Measurements from ENCODE around the gene ARL3. TPM values are rescaled to one million over a fixed set of nuclear protein-coding genes. Genes with fewer than 3 reads are reported as not detected.
A peak's percentile ranks its signal among the peaks of the same experiment; 100 is the strongest.

Gene ARL3
- total RNA-seq, 4 donors from 2014 or later, result 2.2 to 3.4 (median 2.8) TPM

GRCh38 chr10:102641402-102641801 is 72.8 kb downstream of the ARL3 start:
- peak overlapping the region; percentile 35 to 99 (median 92) for H3K4me3 ChIP-seq
- 14 to 31% methylated on average over 7 of the region's 7 CpGs for WGBS, 2 donors (ENCODE audit: low coverage in 1 of 2)
- TF ChIP-seq EP300 (IDR thresholded peaks at IDR 0.05; ENCODE audit: low read depth) (peak; percentile 4), POLR2AphosphoS5 (IDR thresholded peaks at IDR 0.05) (no peak), POLR2A (IDR thresholded peaks at IDR 0.05) (no peak), CTCF (IDR thresholded peaks at IDR 0.05) (no peak)
- H3K9me3 ChIP-seq, result no peaks in the 10 kb centered on the region
- intact Hi-C loops (cut with DNase I; ENCODE audit: low total_unique reads), result no loop called here
- peak overlapping the region; percentile 96 to 100 (median 100) for H3K27ac ChIP-seq
- peaks cover 5 to 11% (median 11%) of the 10 kb centered on the region in 4 donors for H3K4me1 ChIP-seq
- DNase-seq, result no peak
- in situ Hi-C loops (cut with MboI; ENCODE audit: low pct_ligation_motif_present in 1 of 4, low pct_unique_long_range_greater_than_20kb in 1 of 4, low sequenced_read_pairs in 3 of 4), result no loop called here
- H3K36me3 ChIP-seq, result no peaks in the 10 kb centered on the region
- no peaks in the 10 kb centered on the region for H3K27me3 ChIP-seq

GRCh38 chr10:102639537-102639936 is 74.7 kb downstream of the ARL3 start:
- Histone ChIP-seq H3K4me1 (peaks cover 5 to 19% (median 11%) of the 10 kb centered on the region in 4 donors), H3K27me3 (no peaks in the 10 kb centered on the region), H3K9me3 (no peaks in the 10 kb centered on the region), H3K4me3 (no peak overlapping the region), H3K36me3 (no peaks in the 10 kb centered on the region), H3K27ac (no peak overlapping the region)
- TF ChIP-seq EP300 (IDR thresholded peaks at IDR 0.05; ENCODE audit: low read depth) (no peak), POLR2A (IDR thresholded peaks at IDR 0.05) (no peak), POLR2AphosphoS5 (IDR thresholded peaks at IDR 0.05) (no peak), CTCF (IDR thresholded peaks at IDR 0.05) (no peak)
- in situ Hi-C loops (cut with MboI; ENCODE audit: low pct_ligation_motif_present in 1 of 4, low pct_unique_long_range_greater_than_20kb in 1 of 4, low sequenced_read_pairs in 3 of 4) (no loop called here), intact Hi-C loops (cut with DNase I; ENCODE audit: low total_unique reads) (no loop called here)
- 31 to 48% methylated on average over 2 of the region's 2 CpGs for WGBS, 2 donors (ENCODE audit: low coverage in 1 of 2)
- DNase-seq, result no peak

GRCh38 chr10:102635377-102635776 is 78.8 kb downstream of the ARL3 start:
- Histone ChIP-seq H3K4me3 (no peak overlapping the region), H3K36me3 (no peaks in the 10 kb centered on the region), H3K27ac (no peak overlapping the region), H3K9me3 (no peaks in the 10 kb centered on the region), H3K27me3 (no peaks in the 10 kb centered on the region), H3K4me1 (peaks cover 10 to 34% (median 23%) of the 10 kb centered on the region in 4 donors)
- WGBS, 2 donors (ENCODE audit: low coverage in 1 of 2), result 57 to 64% methylated on average over 4 of the region's 4 CpGs
- in situ Hi-C loops (cut with MboI; ENCODE audit: low pct_ligation_motif_present in 1 of 4, low pct_unique_long_range_greater_than_20kb in 1 of 4, low sequenced_read_pairs in 3 of 4) (no loop called here), intact Hi-C loops (cut with DNase I; ENCODE audit: low total_unique reads) (no loop called here)
- TF ChIP-seq POLR2A (IDR thresholded peaks at IDR 0.05) (no peak), EP300 (IDR thresholded peaks at IDR 0.05; ENCODE audit: low read depth) (no peak), CTCF (IDR thresholded peaks at IDR 0.05) (no peak), POLR2AphosphoS5 (IDR thresholded peaks at IDR 0.05) (no peak)
- no peak for DNase-seq

GRCh38 chr10:102634686-102635085 is 79.5 kb downstream of the ARL3 start:
- no peak for TF ChIP-seq POLR2A (IDR thresholded peaks at IDR 0.05)
- TF ChIP-seq EP300 (IDR thresholded peaks at IDR 0.05; ENCODE audit: low read depth), result no peak
- in situ Hi-C loops (cut with MboI; ENCODE audit: low pct_ligation_motif_present in 1 of 4, low pct_unique_long_range_greater_than_20kb in 1 of 4, low sequenced_read_pairs in 3 of 4) (no loop called here), intact Hi-C loops (cut with DNase I; ENCODE audit: low total_unique reads) (no loop called here)
- H3K9me3 ChIP-seq, result no peaks in the 10 kb centered on the region
- H3K27me3 ChIP-seq, result no peaks in the 10 kb centered on the region
- peaks cover 15 to 41% (median 25%) of the 10 kb centered on the region in 4 donors for H3K4me1 ChIP-seq
- no peak for DNase-seq
- H3K4me3 ChIP-seq, result no peak overlapping the region
- WGBS, 2 donors (ENCODE audit: low coverage in 1 of 2), result 64% methylated on average over 4 of the region's 4 CpGs; no CpG with 5 or more reads in 1 of the 2 donors
- peak overlapping the region in 1 of 4 donors; percentile 13 for H3K27ac ChIP-seq
- H3K36me3 ChIP-seq, result no peaks in the 10 kb centered on the region

- in situ Hi-C loops (cut with MboI; ENCODE audit: low pct_ligation_motif_present in 1 of 4, low pct_unique_long_range_greater_than_20kb in 1 of 4, low sequenced_read_pairs in 3 of 4) (no loop called here), intact Hi-C loops (cut with DNase I; ENCODE audit: low total_unique reads) (no loop called here)
- Histone ChIP-seq H3K9me3 (no peaks in the 10 kb centered on the region), H3K27ac (peak overlapping the region; percentile 63 to 73 (median 69)), H3K4me1 (peaks cover 20 to 49% (median 31%) of the 10 kb centered on the region in 4 donors), H3K4me3 (no peak overlapping the region), H3K27me3 (no peaks in the 10 kb centered on the region), H3K36me3 (no peaks in the 10 kb centered on the region)
- no peak for DNase-seq
- TF ChIP-seq POLR2AphosphoS5 (IDR thresholded peaks at IDR 0.05) (no peak), EP300 (IDR thresholded peaks at IDR 0.05; ENCODE audit: low read depth) (no peak), CTCF (IDR thresholded peaks at IDR 0.05) (no peak), POLR2A (IDR thresholded peaks at IDR 0.05) (no peak)
- 85% methylated on average over 5 of the region's 5 CpGs; no CpG with 5 or more reads in 1 of the 2 donors for WGBS, 2 donors (ENCODE audit: low coverage in 1 of 2)
Measured at GRCh38 chr10:102633848-102634247, 80.3 kb downstream of the ARL3 start.
